Cardiac muscle cell (in vitro differentiated cells and primary cell): ENCODE measurements around the gene MRPL53. TPM values are rescaled to one million over a fixed set of nuclear protein-coding genes. Genes with fewer than 3 reads are reported as not detected.

Source experiments
- DNase-seq, 2 donors: peaks; one replicate each; pipeline versions ENCODE4 v3.0.0 to v3.0.0-alpha.2; 2010 to 2017; ENCODE audit warnings: low read depth in 1 of 2, low spot score in 1 of 2
- H3K27ac ChIP-seq: fragments of 200-600 bp; sonication (generic); 2 replicates; pipeline ENCODE4 v1.5.1; 2016
- H3K27me3 ChIP-seq: fragments of 200-600 bp; sonication (generic); 2 replicates; pipeline ENCODE4 v1.6.0; 2016; ENCODE audit warnings: control low read depth
- H3K36me3 ChIP-seq: fragments of 200-600 bp; sonication (generic); 2 replicates; pipeline ENCODE4 v1.5.1; 2016; ENCODE audit warnings: control low read depth
- H3K4me1 ChIP-seq: fragments of 200-600 bp; sonication (generic); 2 replicates; pipeline ENCODE4 v1.8.1; 2017; ENCODE audit warnings: low read depth, mild to moderate bottlenecking, mixed run types
- H3K4me3 ChIP-seq: fragments of 200-600 bp; sonication (generic); 2 replicates; pipeline ENCODE4 v1.5.1; 2016; ENCODE audit warnings: mild to moderate bottlenecking
- H3K9me3 ChIP-seq: fragments of 200-600 bp; sonication (generic); 2 replicates; pipeline ENCODE4 v1.5.1; 2017; ENCODE audit warnings: low read depth, mild to moderate bottlenecking, control low read depth
- polyA plus RNA-seq: library from polyadenylated mRNA; unstranded; fragments of >200 nt; fragmentation: Nextera tagmentation; extraction: Ambion mirVana; gene quantifications from 2 replicates; pipeline ENCODE4 v1.2.1, GENCODE V29; 2016
- total RNA-seq: library from RNA; depleted of rRNA; stranded (reverse); fragments of >200 nt; gene quantifications from 2 replicates; pipeline ENCODE4 v1.2.3, GENCODE V29; 2016
- TF ChIP-seq, protein P1 (sequence below): IDR thresholded peaks from 2 replicates; pipeline ENCODE4 v1.5.1; 2012; ENCODE audit warnings: low read depth, mild to moderate bottlenecking, low read length

MRPL53 gene
- total RNA-seq = 50.8 and 50.9 TPM in 2 replicates
- polyA plus RNA-seq = 132 and 140 TPM in 2 replicates

DNA sequence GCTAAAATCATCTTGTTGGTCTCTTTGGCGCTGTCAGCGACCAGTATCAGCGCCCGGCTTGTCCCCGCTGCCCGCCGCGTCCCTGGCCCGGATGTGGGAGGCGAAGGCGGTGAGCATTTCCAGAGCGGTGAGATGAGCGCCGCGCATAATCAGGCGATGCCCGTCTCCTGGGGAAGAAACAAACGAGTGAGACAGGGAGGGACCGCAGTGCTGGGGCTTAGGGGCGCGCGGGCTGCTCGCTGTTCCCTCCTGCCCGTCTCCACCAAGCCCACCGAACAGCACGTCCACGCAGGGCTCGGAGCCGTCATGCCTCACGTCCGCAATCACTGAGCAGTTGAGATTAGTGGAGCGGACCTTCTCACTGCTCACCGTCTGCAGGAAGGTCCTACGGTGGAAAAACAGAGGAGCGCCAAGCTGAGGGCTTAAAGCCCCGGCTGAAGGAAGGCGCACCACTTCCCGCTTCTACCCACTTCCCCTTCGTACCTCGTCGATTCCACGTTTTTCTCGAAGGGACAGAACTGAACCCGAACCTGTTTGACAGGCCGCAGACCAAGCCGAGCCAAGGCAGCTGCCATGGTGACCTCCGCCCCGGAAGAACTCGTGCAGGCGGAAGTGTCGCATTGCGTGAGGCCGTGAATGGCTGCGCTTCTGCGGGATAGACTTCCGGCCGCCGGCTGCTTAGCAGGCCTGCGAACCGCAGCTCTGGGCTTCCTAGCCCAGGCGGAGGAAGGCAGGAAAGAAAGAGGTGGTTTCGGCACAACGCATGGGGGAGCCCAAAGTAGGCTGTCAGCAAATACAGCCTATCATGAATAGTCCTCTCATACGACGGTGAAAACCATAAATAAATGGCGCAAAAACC, at the start of gene MRPL53:
MRPL53 (minus strand) TSS at position 595 of the 859 bp plus-strand sequence; CDS start at position 575, 20 bp downstream.
- Histone ChIP-seq H3K9me3 (no peaks in the 10 kb centered on the region), H3K4me1 (peaks cover 12% of the 10 kb centered on the region), H3K4me3 (peak within 1 kb of the TSS; percentile 40), H3K36me3 (peaks cover 4% of the 10 kb centered on the region), H3K27me3 (no peaks in the 10 kb centered on the region), H3K27ac (peak within 1 kb of the TSS; percentile 84)
- DNase-seq = peak; percentile 95 to 97
- TF ChIP-seq, protein P1, sequence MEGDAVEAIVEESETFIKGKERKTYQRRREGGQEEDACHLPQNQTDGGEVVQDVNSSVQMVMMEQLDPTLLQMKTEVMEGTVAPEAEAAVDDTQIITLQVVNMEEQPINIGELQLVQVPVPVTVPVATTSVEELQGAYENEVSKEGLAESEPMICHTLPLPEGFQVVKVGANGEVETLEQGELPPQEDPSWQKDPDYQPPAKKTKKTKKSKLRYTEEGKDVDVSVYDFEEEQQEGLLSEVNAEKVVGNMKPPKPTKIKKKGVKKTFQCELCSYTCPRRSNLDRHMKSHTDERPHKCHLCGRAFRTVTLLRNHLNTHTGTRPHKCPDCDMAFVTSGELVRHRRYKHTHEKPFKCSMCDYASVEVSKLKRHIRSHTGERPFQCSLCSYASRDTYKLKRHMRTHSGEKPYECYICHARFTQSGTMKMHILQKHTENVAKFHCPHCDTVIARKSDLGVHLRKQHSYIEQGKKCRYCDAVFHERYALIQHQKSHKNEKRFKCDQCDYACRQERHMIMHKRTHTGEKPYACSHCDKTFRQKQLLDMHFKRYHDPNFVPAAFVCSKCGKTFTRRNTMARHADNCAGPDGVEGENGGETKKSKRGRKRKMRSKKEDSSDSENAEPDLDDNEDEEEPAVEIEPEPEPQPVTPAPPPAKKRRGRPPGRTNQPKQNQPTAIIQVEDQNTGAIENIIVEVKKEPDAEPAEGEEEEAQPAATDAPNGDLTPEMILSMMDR = no peak

DNA sequence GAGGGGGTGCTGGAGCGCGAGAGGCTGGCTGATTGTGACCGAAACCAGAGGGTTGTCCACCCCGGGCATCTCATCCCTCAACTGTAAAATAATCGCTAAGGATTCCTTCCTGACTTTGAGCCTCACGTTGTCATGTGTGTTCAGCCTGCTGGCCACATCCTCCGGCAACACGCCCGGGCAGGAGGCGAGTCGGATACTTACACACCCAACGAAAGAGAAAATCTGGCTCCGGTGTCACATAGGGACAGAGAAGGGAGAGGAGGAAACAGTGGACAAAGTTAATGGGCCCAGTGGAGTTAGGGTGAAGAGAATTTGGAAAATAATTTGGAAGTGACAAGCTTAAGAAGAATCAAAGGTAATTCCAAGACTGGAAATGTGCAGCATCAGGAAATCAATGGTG, 44.2 kb upstream of the MRPL53 start:
- H3K4me3 ChIP-seq = no peak overlapping the region
- H3K4me1 ChIP-seq = no peaks in the 10 kb centered on the region
- H3K9me3 ChIP-seq = no peaks in the 10 kb centered on the region
- TF ChIP-seq, protein P1 = no peak
- no peak overlapping the region for H3K27ac ChIP-seq
- H3K27me3 ChIP-seq = peaks cover 100% of the 10 kb centered on the region
- no peaks in the 10 kb centered on the region for H3K36me3 ChIP-seq
- no peak for DNase-seq

DNA sequence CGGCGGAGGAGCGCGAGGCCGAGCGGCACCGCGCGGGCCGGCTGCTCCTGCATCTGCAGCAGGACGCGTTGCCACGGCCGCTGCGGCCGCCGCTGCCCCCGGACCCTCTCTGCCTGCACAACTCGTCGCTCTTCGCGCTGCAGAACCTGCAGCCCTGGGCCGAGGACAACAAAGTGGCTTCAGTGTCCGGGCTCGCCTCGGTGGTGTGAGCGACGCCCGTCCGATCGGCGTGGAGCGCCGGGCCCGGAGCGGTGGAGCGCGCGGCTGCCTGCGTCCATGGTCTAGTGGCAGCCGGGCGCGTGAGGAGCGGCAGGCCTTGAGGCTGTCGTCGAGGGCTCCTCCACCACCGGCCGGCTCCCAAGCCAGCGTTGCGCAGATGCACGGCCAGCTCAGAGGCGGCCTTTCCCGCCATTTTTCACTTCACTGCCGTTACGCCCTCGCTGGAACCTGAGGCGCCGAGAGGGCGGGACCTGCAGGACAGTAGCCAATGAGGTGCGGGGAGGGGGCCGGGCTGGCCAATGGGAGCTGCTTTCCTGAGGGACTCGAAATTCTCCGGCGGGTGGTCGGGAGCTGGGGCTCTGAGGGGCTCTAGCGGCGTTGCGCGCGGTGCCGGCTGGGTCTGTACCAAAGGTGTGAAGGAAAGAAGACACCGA, 43.6 kb upstream of the MRPL53 start:
- TF ChIP-seq, protein P1 = no peak
- Histone ChIP-seq H3K4me3 (peak overlapping the region; percentile 10), H3K27ac (no peak overlapping the region), H3K9me3 (no peaks in the 10 kb centered on the region), H3K27me3 (peaks cover 100% of the 10 kb centered on the region), H3K36me3 (no peaks in the 10 kb centered on the region), H3K4me1 (no peaks in the 10 kb centered on the region)
- DNase-seq = peak; percentile 60 to 68

DNA sequence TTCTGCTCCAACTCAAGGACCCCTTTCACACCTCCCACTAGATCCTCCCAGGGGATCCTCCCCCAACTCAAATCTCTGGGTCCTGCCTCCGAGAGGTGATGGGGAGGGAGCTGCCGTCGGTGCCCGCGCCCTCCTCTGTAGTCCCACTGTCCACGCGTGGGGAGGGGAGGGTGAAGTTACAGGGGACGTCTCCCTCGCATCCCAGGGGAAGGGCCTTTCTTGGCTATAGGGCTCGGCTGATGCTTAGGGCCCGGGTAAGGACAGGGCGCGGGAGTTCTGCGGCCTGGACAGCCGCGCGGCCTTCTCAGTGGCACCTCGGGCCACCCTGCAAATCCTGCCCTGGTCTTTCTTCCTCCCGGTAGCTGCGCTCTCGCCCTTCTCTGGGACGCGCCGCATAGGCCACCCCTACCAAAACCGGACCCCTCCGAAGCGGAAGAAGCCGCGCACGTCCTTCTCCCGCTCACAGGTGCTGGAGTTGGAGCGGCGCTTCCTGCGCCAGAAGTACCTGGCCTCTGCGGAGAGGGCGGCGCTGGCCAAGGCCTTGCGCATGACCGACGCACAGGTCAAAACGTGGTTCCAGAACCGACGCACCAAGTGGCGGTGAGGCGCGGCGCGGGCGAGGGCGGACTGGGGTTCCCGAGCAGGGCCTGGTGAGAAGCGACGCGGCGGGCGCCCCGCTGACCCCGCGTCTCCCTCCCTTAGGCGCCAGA, 42.9 kb upstream of the MRPL53 start:
- Histone ChIP-seq H3K9me3 (no peaks in the 10 kb centered on the region), H3K27me3 (peaks cover 100% of the 10 kb centered on the region), H3K36me3 (no peaks in the 10 kb centered on the region), H3K27ac (no peak overlapping the region), H3K4me1 (no peaks in the 10 kb centered on the region), H3K4me3 (peak overlapping the region; percentile 10)
- TF ChIP-seq, protein P1 = no peak
- peak in 1 of 2 donors; percentile 10 for DNase-seq
